ENCODE data around the gene AUTS2.
A peak's percentile ranks its signal among the peaks of the same experiment; 100 is the strongest.

The AUTS2 gene

GRCh38 chr7:70695795-70696083 lies 1097.5 kb downstream of the AUTS2 start:
- DNase-seq, result no peak

- no peak for DNase-seq
These were observed 1098.0 kb downstream of the AUTS2 start for GRCh38 chr7:70696201-70696754.

- DNase-seq, result peak; percentile 73
These were observed 1100.1 kb downstream of the AUTS2 start for GRCh38 chr7:70698219-70698832.

GRCh38 chr7:70699271-70699670 lies 1101.0 kb downstream of the AUTS2 start:
- DNase-seq, result no peak

GRCh38 chr7:70700055-70700940 lies 1102.0 kb downstream of the AUTS2 start:
- DNase-seq, result peak; percentile 63

- DNase-seq, result no peak
These were observed 1102.7 kb downstream of the AUTS2 start for GRCh38 chr7:70700941-70701425.

- no peak for DNase-seq
These were observed 1103.2 kb downstream of the AUTS2 start for GRCh38 chr7:70701477-70701876.

- no peak for DNase-seq
These were observed 1103.7 kb downstream of the AUTS2 start for GRCh38 chr7:70701991-70702390.

- DNase-seq, result no peak
These were observed 1105.5 kb downstream of the AUTS2 start for GRCh38 chr7:70703785-70704184.

GRCh38 chr7:70704831-70705346 lies 1106.6 kb downstream of the AUTS2 start:
- no peak for DNase-seq

GRCh38 chr7:70706204-70706603 lies 1107.9 kb downstream of the AUTS2 start:
- no peak for DNase-seq

GRCh38 chr7:70706698-70707097 lies 1108.4 kb downstream of the AUTS2 start:
- no peak for DNase-seq

- DNase-seq, result no peak
These were observed 1109.6 kb downstream of the AUTS2 start for GRCh38 chr7:70707823-70708243.

GRCh38 chr7:70710011-70710480 lies 1111.8 kb downstream of the AUTS2 start:
- no peak for DNase-seq

GRCh38 chr7:70710651-70711050 lies 1112.4 kb downstream of the AUTS2 start:
- no peak for DNase-seq

- no peak for DNase-seq
These were observed 1113.2 kb downstream of the AUTS2 start for GRCh38 chr7:70711452-70711851.

GRCh38 chr7:70712942-70713341 lies 1114.7 kb downstream of the AUTS2 start:
- DNase-seq, result no peak

GRCh38 chr7:70714506-70715038 lies 1116.3 kb downstream of the AUTS2 start:
- no peak for DNase-seq

- no peak for DNase-seq
These were observed 1119.5 kb downstream of the AUTS2 start for GRCh38 chr7:70717553-70718329.

- DNase-seq, result no peak
These were observed 1120.8 kb downstream of the AUTS2 start for GRCh38 chr7:70719125-70719524.

GRCh38 chr7:70720191-70720873 lies 1122.1 kb downstream of the AUTS2 start:
- no peak for DNase-seq

- DNase-seq, result no peak
These were observed 1123.2 kb downstream of the AUTS2 start for GRCh38 chr7:70721500-70721899.
